OCI-LY1 (cell line): ENCODE data around the gene NDFIP1.

Experiments used
- CTCF ChIP-seq: fragments of 200-600 bp; sonication (generic), shearing (Covaris generic); IDR thresholded peaks from 2 replicates; pipeline ENCODE4 v1.5.1; 2017; ENCODE audit warnings: mild to moderate bottlenecking, antibody characterized with exemption, low read length, moderate library complexity, mixed read lengths
- EZH2 ChIP-seq: fragments of 200-600 bp; sonication (generic), shearing (Covaris generic); IDR thresholded peaks from 2 replicates; pipeline ENCODE4 v1.8.0; 2017; ENCODE audit warnings: borderline replicate concordance, mixed run types, mild to moderate bottlenecking, antibody characterized with exemption, low read length, moderate library complexity, mixed read lengths

DNA sequence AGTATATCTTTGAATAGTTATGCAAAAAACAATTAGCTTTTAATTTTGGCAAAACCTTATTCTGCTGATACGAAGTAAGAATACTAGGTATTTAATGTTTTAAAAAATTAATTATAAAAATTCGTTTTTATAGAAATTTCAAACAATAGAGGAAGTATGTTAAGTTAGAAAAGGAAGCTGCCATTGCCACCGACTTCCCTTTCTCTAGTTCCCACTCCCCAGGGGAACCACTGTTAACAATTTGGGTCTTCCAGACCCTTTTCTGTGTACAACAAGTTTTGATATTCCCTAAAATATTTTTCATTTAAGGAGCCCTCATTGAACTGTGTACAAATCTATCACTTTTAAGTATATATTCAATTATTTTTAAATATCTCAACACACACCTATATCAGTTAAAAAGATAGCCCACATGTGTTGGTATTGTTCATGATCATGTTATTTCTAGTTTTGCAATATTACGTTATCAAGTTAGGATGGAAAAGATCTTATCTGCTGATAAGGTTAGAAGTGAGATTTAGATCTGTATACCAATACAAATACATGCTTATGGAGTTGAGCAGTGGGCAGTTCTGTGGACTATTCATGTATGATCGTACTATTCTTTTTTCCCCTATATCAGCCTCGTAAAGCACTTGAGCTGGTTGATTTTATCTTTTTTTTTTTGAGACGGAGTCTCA, 25.9 kb downstream of the NDFIP1 start:
- TF ChIP-seq EZH2, result no peak
- no peak for TF ChIP-seq CTCF
